Tibial artery (tissue), 4 donors: Measurements from ENCODE around the gene SCGN.

Experiments used
- DNase-seq, 2 donors: peaks; one replicate each; pipeline ENCODE4 v3.0.0-alpha.2; 2019
- H3K27ac ChIP-seq, 2 donors: fragments of 200-600 bp; sonication (generic) in 1 of 2; 1 replicate in 1 of 2; 2 replicates in 1 of 2; pipeline ENCODE4 v1.5.1; 2018 to 2019; ENCODE audit warnings: mild to moderate bottlenecking in 1 of 2
- H3K27me3 ChIP-seq, 2 donors: fragments of 200-600 bp; sonication (generic) in 1 of 2; one replicate each; pipeline versions ENCODE4 v1.5.1 to v1.6.0; 2016 to 2019
- H3K36me3 ChIP-seq, 3 donors: fragments of 200-600 bp; sonication (generic) in 2 of 3; one replicate each; pipeline ENCODE4 v1.5.1; 2016 to 2019; ENCODE audit warnings: mild to moderate bottlenecking in 2 of 3
- H3K4me1 ChIP-seq, 4 donors: fragments of 200-600 bp; sonication (generic) in 2 of 4; 1 replicate in 3 of 4; 2 replicates in 1 of 4; pipeline ENCODE4 v1.5.1; 2016 to 2019
- H3K4me3 ChIP-seq, 2 donors: fragments of 200-600 bp; sonication (generic) in 1 of 2; 1 replicate in 1 of 2; 2 replicates in 1 of 2; pipeline ENCODE4 v1.5.1; 2018 to 2019; ENCODE audit warnings: mild to moderate bottlenecking in 2 of 2
- H3K9me3 ChIP-seq, 3 donors: fragments of 200-600 bp; sonication (generic) in 1 of 3; one replicate each; pipeline ENCODE4 v1.5.1; 2016 to 2019
- intact Hi-C: fragments of 100-400 bp; cut with DNase I; formaldehyde crosslinking; loops from one replicate; pipeline ENCODE4 v1.15.0; 2023; ENCODE audit warnings: low total_unique reads
- TF ChIP-seq, protein P1 (sequence below), 2 experiments: fragments of 200-600 bp in 1 of 2; fragments of 450-650 bp in 1 of 2; IDR thresholded peaks; one replicate each; pipeline ENCODE4 v1.5.1; 2017 to 2019; ENCODE audit warnings: antibody characterized with exemption in 2 of 2, mild to moderate bottlenecking in 1 of 2, moderate library complexity in 1 of 2

SCGN gene

GRCh38 chr6:25660512-25660911 lies 8.5 kb downstream of the SCGN start:
- no peaks in the 10 kb centered on the region for H3K4me1 ChIP-seq
- no peak overlapping the region for H3K4me3 ChIP-seq
- no peak for DNase-seq
- peaks cover 0 to 12% of the 10 kb centered on the region in 2 donors for H3K27me3 ChIP-seq
- no peaks in the 10 kb centered on the region for H3K9me3 ChIP-seq
- intact Hi-C loops = no loop called here
- H3K36me3 ChIP-seq = no peaks in the 10 kb centered on the region
- no peak overlapping the region for H3K27ac ChIP-seq
- TF ChIP-seq, protein P1, sequence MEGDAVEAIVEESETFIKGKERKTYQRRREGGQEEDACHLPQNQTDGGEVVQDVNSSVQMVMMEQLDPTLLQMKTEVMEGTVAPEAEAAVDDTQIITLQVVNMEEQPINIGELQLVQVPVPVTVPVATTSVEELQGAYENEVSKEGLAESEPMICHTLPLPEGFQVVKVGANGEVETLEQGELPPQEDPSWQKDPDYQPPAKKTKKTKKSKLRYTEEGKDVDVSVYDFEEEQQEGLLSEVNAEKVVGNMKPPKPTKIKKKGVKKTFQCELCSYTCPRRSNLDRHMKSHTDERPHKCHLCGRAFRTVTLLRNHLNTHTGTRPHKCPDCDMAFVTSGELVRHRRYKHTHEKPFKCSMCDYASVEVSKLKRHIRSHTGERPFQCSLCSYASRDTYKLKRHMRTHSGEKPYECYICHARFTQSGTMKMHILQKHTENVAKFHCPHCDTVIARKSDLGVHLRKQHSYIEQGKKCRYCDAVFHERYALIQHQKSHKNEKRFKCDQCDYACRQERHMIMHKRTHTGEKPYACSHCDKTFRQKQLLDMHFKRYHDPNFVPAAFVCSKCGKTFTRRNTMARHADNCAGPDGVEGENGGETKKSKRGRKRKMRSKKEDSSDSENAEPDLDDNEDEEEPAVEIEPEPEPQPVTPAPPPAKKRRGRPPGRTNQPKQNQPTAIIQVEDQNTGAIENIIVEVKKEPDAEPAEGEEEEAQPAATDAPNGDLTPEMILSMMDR (IDR thresholded peaks at IDR 0.05) = no peak

DNA sequence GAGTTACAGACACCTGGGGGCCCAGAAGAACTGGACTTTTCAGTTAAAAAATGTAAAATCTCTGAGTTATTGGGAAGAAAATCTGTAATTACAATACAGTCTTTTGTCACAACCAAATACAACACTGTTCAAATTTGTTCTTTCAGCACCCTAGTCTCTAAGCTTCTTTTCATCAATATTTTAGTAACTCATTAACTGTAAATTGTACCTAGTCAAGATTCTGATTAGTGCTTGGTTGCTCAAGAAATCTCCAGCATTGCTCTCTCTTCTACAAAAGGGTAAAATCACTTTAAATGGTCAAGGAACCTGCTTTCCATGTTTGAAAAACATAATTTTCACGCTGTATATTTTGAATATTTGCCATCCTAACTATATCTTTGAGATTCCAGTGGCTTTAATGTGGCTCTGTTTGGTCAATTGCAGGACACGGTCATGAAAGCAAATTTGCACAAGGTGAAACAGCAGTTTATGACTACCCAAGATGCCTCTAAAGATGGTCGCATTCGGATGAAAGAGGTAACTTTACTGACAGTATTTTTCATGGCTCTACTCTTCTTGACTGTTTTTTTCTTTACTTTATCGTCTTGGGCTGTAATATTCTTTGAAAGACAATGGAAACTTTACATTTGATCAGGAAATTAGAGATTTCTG lies 9.2 kb downstream of the SCGN start:
- intact Hi-C loops = no loop called here
- TF ChIP-seq, protein P1 (IDR thresholded peaks at IDR 0.05) = no peak
- H3K27ac ChIP-seq = no peak overlapping the region
- H3K4me1 ChIP-seq = no peaks in the 10 kb centered on the region
- no peak for DNase-seq
- no peak overlapping the region for H3K4me3 ChIP-seq
- H3K36me3 ChIP-seq = no peaks in the 10 kb centered on the region
- no peaks in the 10 kb centered on the region for H3K9me3 ChIP-seq
- H3K27me3 ChIP-seq = peaks cover 0 to 12% of the 10 kb centered on the region in 2 donors

DNA sequence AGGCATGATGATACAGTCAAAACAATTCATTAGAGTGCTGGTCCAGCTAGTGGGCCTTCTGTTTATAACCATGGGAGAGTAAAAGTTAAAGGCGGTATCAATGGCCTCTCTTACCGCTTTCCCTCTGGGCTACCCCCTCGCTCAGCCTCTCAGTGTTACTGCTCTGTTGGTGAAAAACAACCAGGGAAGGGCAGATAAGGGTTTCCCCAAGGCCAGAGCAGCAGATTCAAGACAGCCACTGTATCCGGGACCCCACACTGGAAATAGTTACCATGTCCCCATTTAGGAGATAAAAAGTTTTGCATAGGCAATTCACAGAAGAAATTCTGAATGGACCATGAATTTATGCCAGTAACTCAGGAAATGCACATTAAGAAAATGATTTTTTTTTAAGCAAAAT lies 13.4 kb downstream of the SCGN start:
- Histone ChIP-seq H3K27ac (no peak overlapping the region), H3K4me1 (no peaks in the 10 kb centered on the region), H3K4me3 (no peak overlapping the region), H3K9me3 (no peaks in the 10 kb centered on the region), H3K27me3 (peaks cover 0 to 12% of the 10 kb centered on the region in 2 donors), H3K36me3 (no peaks in the 10 kb centered on the region)
- TF ChIP-seq, protein P1 (IDR thresholded peaks at IDR 0.05) = no peak
- intact Hi-C loops = no loop called here
- no peak for DNase-seq

GRCh38 chr6:25669413-25669812 lies 17.4 kb downstream of the SCGN start:
- no peak for DNase-seq
- no peaks in the 10 kb centered on the region for H3K36me3 ChIP-seq
- intact Hi-C loops = no loop called here
- no peaks in the 10 kb centered on the region for H3K4me1 ChIP-seq
- TF ChIP-seq, protein P1 (IDR thresholded peaks at IDR 0.05) = no peak
- peaks cover 0 to 12% of the 10 kb centered on the region in 2 donors for H3K27me3 ChIP-seq
- no peaks in the 10 kb centered on the region for H3K9me3 ChIP-seq
- H3K27ac ChIP-seq = no peak overlapping the region
- no peak overlapping the region for H3K4me3 ChIP-seq

- no peaks in the 10 kb centered on the region for H3K4me1 ChIP-seq
- H3K27me3 ChIP-seq = peaks cover 0 to 7% of the 10 kb centered on the region in 2 donors
- intact Hi-C loops = no loop called here
- H3K9me3 ChIP-seq = no peaks in the 10 kb centered on the region
- no peak overlapping the region for H3K4me3 ChIP-seq
- H3K36me3 ChIP-seq = no peaks in the 10 kb centered on the region
- H3K27ac ChIP-seq = no peak overlapping the region
- DNase-seq = no peak
- TF ChIP-seq, protein P1 (IDR thresholded peaks at IDR 0.05) = no peak
Observed at GRCh38 chr6:25670208-25670607, 18.2 kb downstream of the SCGN start.
